GM21447 (cell line): ENCODE measurements around the gene XRCC5.
A peak's percentile ranks its signal among the peaks of the same experiment; 100 is the strongest.
"Not testable (repeated sequence)": the region's sequence is repeated elsewhere in the genome, so short reads cannot be mapped to it uniquely, and the experiment has no call there.

Source experiments
- ATAC-seq: cut with Tn5 transposase; IDR thresholded peaks from one replicate; pipeline ENCODE4 v1.9.1; 2021; ENCODE audit not compliant: unreplicated experiment

Gene XRCC5

DNA sequence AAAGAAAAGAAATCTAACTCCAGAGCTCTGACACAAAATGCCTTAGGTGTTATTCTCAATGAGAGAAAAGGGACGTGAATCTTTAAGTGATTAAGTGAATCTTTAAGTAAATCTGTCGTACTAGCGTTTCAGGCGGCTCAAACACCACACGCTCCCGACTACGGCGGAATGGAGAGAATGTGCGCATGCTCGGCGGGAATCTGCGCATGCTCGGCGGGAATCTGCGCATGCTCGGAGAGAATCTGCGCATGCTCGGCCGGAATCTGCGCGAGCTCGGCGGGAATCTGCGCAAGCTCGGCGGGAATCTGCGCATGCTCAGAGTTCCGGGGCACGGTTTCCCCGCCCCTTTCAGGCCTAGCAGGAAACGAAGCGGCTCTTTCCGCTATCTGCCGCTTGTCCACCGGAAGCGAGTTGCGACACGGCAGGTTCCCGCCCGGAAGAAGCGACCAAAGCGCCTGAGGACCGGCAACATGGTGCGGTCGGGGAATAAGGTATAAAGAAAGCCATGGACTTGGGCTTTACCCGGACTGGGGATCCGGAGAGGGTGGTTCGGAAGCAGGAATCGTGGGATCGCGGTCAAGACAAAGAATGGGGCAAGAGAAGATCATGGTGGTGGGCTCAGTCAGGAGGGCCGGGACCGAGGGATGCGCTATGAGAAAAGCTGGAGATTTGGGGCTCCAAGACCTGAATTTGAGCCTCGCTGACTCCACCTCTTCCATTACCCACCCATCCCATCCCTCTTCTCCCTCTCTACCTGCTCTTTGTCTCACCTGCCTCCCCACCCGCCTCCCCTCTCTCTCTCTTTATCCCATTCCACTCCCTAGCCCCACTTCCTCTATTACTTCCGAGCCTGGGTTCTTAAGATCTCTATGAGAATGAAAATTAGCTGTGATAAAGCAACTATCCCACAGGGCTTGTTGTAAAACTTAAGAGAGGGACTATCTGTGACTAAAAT is at the start of gene XRCC5:
XRCC5 (plus strand) TSS at position 382 of the 955 bp plus-strand sequence; CDS start at position 471, 89 bp downstream.
- peak; percentile 45 for ATAC-seq

DNA sequence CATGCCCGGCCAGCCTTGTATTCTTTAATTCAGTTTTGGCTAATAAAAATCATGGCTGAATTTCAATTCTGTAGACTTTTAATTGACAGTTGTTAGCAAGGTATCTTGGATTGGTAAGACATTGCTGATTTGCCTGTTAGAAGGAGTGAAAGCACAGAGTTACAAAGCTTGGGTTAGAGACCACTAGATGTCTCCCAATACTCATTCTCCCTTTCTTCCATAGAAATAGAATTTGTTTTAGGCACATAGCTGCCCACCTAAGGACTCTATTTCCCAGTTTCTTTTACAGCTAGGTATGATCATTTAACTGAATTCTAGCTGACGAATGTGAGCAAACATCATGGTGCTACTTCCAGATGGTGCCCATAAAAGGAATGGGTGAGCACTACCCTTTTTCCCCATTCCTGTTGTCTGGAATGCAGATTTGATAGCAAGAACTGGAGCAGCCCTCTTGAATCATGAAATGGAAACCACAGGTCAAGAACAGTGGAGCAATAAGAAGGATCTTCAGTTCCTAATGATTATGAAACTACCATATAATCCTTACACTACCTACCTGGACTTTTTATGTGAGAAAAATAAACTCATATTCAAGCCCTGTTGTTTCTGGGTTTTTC is 45.0 kb upstream of the XRCC5 start:
- ATAC-seq: no peak

DNA sequence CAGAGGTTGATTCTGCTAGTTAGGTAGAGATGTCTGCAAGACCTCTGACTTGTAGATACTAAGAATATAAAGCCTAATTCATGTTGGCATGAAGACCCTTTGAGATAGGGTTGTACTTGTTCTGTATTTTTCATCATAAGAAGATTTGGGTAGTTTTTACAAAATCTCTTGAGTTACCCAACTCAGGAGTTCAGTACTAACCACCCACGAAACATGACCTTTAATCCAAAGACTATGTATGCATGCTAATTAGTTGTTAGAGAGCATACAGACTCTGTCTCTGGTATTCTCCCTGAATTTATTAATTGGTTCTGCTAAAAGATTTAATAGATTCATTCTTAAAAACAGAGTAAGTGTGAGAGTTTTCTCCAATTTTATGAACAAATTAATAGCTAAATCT is 44.5 kb upstream of the XRCC5 start:
- no peak for ATAC-seq

DNA sequence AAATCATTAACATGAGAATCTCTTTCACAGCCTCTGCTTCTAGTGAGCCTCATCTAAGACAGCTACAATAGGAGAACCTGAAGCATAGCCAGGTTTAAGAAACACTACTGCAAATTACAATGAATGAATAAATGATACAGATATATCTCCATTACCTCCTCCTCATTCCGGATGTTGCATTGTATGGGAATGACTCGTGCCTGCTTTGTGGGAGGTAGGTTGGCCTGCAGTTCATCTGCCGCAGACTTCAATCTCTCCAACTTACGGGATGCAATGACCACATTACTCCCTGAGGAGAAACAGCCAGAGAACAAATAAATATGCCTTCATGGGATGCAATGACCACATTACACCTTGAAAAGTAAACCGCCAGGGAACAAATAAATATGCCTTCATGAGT is 42.9 kb upstream of the XRCC5 start:
- ATAC-seq: no peak

DNA sequence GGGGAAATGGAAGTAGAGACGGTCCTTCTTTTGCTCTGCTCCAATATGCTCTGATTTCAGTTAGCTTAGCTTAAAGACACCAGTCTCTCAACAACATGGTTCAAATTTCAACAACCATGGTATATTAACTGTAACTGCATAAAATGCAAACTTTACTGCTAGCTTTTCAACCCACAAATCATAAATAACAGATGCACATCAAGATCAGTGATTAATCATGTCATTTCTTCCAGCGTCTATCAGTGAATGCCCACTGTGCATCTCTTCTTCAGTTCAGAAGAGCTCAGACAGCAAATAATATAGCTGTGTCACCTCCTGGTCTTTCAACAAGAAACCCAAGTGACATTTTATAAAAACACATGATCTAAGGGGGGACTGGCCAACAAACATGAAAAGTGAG is 40.1 kb upstream of the XRCC5 start:
- ATAC-seq: no peak

DNA sequence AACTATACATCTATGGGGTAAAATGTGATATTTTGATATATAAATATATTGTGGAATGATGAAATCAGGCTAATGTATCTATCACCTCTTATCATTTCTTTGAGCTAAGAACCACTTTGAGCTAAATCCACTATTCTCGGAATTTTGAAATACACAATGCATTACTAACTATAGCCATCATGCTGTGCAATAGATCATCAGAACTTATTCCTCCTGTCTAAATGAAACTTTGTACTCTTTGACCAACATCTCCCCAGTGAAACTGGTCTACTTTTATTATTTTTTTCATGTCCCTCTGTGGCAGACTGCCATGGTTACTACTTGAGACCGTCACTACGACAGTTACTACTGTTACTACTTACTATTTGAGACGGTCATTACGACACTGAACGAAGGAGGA is 39.0 kb upstream of the XRCC5 start:
- ATAC-seq: no peak

DNA sequence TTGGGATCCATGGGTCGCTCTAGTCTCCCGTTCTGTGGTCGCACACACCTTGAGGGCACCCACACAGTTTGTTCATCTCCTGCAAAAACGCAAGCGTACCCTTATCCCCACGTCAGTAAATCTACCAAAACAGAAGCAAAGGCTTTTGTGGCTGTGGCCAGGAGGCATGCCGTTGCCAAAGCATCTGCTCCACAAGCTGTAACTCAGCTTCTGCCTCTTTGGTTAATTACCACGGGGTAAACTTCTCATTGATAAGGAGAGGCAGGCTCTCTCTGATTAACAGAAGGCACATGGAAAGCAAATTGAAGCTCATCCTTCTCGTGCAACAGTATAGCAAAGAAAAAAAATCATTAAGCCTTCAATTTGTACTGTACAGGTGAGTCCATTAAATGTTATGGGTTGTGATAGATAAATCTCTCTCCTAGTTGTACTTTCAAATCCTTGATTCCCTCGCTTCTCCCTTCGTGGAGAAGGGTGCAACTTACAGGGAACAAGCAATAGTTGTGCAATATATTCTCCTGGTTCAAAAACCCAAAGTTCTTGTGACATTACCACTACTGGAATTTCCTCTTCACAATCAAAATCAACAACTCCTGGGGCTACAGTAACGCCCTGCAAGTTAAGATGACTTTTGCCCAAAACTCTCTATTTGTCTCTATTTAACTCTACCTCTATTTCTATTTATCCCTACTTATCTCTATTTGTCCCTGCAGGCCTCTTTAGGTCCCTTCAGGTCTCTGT is 37.9 kb upstream of the XRCC5 start:
- no peak for ATAC-seq

DNA sequence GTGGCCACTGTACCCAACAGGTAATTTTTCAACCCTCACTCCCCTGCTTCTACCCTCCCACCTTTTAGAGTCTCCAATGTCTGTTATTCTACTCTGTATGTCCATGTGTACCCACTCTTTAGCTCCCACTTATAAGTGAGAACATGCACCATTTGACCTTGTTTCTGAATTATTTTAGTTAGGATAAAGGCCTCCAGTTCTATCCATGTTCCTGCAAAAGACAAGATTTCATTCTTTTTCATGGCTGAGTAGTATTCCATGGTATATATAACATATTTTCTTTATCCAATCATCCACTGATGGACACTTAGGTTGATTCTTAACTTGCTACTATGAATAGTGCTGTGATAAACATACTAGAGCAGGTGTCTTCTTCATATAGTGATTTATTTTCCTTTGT is 36.7 kb upstream of the XRCC5 start:
- no peak for ATAC-seq

DNA sequence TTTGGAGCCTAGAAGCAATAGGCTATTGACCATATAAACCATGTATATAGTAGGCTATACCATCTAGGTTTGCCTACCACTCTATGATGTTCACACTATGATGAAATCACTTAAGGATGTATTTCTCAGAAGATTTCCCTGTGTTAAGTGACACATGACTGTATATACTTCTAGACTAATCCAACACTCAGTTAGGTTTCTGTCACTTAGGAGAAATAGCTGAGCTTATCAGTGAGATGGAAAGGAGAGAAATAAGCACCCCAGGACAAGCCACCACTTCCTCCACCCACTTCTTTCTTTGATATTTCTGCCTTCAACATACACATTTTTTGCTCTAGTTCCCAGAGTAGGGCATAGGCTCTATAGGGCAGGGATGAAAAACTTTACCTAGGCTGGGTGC is 35.4 kb upstream of the XRCC5 start:
- ATAC-seq: no peak

DNA sequence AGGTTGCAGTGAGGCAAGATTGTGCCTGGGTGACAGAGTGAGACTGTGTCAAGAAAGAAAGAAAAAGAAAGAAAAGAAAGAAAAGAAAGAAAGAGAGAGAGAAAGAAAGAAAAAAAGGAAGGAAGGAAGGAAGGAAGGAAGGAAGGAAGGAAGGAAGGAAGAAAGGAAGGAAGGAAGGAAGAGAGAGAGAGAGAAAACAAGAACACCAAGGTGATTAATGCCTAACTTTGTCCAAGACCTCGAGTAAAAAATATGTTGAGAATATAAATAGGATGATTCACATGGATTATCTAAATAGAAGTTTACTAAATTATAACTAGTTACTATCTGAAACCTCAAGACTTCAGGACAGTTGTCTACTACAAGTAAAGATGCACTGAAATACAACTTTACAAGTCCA is 34.8 kb upstream of the XRCC5 start:
- no peak for ATAC-seq

DNA sequence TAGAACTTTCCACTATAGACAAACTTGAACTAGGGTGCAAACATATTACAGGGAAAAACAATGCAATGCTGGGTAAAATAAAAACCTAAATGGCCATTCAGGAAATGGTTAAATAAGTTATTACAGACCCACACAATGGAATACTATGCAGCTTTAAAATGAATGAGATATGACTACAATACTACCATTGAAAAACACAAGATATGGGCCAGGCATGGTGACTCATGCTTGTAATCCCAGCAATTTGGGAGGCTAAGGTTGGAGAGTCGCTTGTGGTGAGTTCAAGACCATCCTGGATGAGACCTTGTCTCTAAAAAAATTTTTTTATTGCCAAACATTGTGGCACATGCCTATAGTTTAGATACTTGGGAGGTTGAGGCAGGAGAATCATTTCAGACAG is 34.4 kb upstream of the XRCC5 start:
- ATAC-seq: no peak

DNA sequence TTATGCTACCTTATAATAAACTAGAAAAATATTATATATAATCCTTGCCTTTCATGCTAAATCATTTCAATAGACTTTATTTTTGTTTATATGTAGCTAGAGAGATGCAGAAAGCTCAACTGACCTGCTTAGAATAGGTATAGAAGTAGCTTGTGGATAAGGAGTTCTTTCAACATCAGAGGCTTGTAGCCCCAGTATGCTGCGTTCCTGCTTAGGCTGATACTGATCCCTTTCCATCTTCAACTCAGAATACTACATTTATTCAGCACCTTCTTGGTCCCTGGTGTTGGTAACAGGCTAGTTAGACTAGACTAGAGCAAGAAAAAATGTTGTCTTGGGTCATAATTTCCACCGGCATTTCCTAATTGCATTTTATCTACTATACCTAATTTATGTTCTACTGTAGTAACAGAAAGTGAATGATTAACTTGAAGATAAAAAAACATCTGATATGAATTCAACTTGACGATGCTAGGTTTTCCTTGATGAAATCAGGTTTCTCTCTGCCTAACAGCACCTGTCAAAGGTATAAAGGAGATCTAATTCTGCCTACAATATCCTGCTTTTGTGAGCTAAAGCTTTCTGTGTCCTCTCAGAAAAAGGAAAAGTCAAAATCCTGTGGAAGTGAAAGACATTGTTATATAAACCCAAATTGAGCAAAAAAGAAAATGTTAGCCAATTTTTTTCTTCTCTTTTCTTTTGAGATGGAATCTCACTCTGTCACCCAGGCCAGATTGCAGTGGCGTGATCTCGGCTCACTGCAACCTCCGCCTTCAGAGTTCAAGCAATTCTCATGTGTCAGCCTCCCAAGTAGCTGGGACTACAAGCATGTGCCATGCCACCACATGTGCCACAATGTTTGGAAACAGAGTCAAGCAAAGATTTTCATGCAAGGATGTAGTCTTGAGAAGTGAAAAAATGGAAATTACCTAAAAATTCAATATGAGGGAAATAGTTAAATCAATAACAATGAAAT is 33.4 kb upstream of the XRCC5 start:
- no peak for ATAC-seq

DNA sequence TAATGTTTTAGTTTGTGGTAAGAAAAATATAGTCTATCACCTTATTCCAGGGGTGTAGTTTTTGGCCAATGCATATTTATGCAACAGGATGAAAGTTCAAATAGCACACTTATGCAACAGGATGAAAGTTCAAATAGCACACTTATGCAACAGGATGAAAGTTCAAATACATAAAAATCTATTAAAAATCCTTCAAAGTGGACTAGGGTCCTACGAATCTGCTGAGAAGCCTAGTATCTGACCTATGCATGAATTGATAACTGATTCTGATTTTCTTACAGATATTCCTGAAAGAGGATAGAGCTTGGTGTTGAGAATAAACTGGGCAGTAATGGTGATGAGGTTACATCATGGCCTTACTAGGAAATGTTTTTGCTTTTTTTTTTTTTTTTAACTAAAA is 30.4 kb upstream of the XRCC5 start:
- no peak for ATAC-seq

DNA sequence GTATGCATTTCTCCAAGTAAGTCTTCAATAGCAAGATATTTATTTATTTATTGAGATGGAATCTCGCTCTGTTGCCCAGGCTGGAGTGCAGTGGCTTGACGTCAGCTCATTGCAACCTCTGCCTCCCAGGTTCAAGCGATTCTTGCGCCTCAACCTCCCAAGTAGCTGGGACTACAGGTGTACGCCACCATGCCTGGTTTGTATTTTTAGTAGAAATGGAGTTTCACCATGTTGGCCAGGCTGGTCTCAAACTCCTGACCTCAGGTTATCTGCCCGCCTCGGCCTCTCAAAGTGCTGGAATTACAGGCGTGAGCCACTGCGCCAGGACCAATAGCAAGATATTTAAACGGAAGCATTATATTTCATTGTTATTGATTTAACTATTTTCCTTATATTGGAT is 29.1 kb upstream of the XRCC5 start:
- ATAC-seq: not testable (repeated sequence)

DNA sequence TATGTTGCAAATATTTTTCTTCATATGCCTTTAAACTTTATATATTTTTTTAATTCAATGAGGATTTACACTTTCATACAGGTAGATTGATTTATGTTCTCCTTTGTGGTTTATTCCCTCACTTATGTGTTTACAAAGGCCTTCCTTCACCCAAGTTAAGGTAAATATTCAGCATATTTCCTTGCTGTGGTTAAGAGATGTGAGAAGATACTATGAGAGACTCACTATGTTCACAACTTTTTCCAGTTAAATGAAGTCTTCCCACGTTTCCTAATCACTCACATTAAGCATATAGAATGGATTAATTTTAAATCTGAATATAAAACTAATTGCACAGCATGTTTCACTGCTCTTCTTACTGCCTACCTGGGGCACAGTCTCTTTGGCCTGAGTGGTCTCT is 28.1 kb upstream of the XRCC5 start:
- ATAC-seq: peak; percentile 4

DNA sequence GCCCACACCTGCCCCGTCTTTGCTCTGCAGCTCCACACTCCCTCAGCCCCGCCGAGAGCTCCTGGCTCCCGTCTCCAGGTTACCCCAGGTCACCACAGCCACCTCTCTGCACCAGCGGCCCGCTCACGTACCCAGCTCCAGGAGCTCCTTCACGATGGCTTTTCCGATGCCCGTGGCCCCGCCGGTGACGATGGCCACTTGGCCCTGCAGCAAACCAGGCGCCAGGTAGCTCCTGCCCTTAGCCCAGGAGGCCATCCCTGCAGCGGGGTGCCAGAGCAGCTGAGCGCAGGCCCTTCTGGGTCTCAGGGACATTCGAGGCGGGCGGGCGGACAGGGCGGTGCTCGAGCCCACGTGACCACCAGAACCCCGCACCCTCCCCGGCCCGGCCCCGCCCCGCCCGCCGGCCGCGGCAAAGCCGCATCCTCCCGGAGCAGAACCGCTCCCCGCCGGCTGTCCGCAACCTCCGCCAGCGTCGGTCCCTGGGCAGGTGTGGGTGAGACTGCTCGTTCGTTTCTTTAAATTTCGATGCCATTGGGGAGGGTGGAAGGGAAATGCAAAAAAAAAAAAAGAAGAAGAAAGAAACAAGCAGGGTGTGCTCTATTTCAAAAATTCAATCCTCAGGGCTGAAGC is 27.5 kb upstream of the XRCC5 start, which contains the start of the genes PECR and TMEM169:
PECR (minus strand) TSS at position 323 of the 630 bp plus-strand sequence; CDS start at position 255, 68 bp downstream.
TMEM169 (plus strand) TSS at position 433 of the 630 bp plus-strand sequence. CDS start 14,045 bp downstream, outside the sequence.
- ATAC-seq: peak; percentile 92

DNA sequence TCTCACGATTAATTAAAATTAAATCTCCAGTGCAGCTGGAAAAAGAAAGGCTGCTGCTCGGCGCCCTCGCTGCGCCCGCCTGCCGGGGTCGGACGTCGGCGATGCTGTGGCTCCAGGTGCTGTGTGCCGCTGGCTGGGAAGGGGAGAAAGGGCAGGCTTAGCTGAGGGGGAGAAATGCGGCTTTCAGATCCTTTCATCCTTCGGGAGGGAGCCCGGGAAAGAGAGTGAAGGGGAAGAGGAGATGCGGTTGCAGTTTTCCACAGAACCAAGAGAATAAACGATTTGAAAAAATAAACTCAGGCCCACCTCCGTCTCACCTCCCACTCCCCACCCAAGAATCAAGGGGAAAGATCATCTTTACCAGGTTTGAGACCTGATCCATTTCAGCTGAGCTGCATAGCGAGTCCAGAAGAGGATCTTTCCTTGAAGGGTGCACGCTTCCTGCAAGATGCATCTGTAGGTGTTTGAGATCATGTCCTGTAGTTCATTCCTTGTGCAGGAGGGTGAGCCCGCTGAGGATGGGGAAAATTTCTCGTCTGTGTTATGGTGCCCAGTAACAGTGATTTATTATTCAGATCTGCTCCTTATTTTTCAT is 26.9 kb upstream of the XRCC5 start:
- ATAC-seq: peak; percentile 22

DNA sequence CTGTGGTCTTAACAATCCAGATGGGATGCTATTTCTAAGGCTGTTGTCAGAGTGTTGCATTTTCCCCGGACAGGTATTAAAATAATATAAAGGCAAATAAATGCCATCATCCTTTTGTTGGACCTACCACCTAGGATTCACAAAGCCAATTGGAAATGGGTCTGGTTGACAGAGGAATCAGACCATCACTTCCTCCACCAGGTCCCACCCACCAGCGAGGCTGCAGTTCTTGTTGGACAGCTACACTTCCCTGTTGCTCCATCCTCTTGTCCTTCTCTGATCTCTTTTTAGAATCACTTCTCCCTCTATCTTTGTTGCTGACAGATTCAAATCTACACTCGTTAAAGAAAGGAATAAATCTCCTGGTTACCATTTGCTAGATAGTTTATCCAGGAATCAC is 26.3 kb upstream of the XRCC5 start:
- no peak for ATAC-seq
